Activated CD8-positive, alpha-beta T cell treated with anti-CD3 and anti-CD28 coated beads for 36 hours (primary cell): ENCODE measurements around the gene FIBIN. TPM values are rescaled to one million over a fixed set of nuclear protein-coding genes. Genes with fewer than 3 reads are reported as not detected.

ENCODE experiments used
- ATAC-seq: fragments of 200-7000 bp; cut with Tn5 transposase; one replicate; pipeline ENCODE4 v1.10.0; 2021; ENCODE audit warnings: mild to moderate bottlenecking, moderate library complexity
- CTCF ChIA-PET: fragments of 350-600 bp; sonication (Branson Sonifier 250); formaldehyde crosslinking; loops from one replicate; lab custom pipeline; 2021; ENCODE audit warnings: antibody characterized with exemption; lab: Charles Lee
- POLR2A ChIA-PET: fragments of 350-600 bp; sonication (Branson Sonifier 250); formaldehyde crosslinking; loops from one replicate; lab custom pipeline; 2021; ENCODE audit warnings: antibody characterized with exemption; lab: Charles Lee
- DNase-seq: peaks from one replicate; pipeline ENCODE4 v3.0.0-alpha.2; 2020
- H3K27ac Mint-ChIP-seq: one replicate; pipeline ENCODE4 v1.8.0; 2021; ENCODE audit warnings: mild to moderate bottlenecking, mixed read lengths
- H3K27me3 Mint-ChIP-seq: one replicate; pipeline ENCODE4 v1.8.0; 2021; ENCODE audit warnings: mixed read lengths
- H3K36me3 Mint-ChIP-seq: one replicate; pipeline ENCODE4 v1.8.0; 2021; ENCODE audit warnings: low read depth, mixed read lengths
- H3K4me1 Mint-ChIP-seq: one replicate; pipeline ENCODE4 v1.8.0; 2021; ENCODE audit warnings: low read depth, mixed read lengths
- H3K4me3 Mint-ChIP-seq: one replicate; pipeline ENCODE4 v1.8.0; 2021; ENCODE audit warnings: mild to moderate bottlenecking, moderate library complexity, mixed read lengths
- H3K9me3 Mint-ChIP-seq: one replicate; pipeline ENCODE4 v1.8.0; 2021; ENCODE audit warnings: mixed read lengths
- intact Hi-C: fragments of 100-400 bp; cut with micrococcal nuclease; formaldehyde crosslinking; loops from one replicate; pipeline ENCODE4 v1.10.0; 2022
- total RNA-seq, 2 experiments: library from RNA; stranded (reverse); gene quantifications; one replicate each; pipeline ENCODE4 v1.2.3, GENCODE V29; 2021
- TF ChIP-seq, protein P1 (sequence below): fragments of 200-600 bp; IDR thresholded peaks from one replicate; pipeline ENCODE4 v1.8.0; 2022; ENCODE audit warnings: antibody characterized with exemption, mild to moderate bottlenecking

FIBIN gene
- total RNA-seq, 2 experiments from 2014 or later, result not detected

DNA sequence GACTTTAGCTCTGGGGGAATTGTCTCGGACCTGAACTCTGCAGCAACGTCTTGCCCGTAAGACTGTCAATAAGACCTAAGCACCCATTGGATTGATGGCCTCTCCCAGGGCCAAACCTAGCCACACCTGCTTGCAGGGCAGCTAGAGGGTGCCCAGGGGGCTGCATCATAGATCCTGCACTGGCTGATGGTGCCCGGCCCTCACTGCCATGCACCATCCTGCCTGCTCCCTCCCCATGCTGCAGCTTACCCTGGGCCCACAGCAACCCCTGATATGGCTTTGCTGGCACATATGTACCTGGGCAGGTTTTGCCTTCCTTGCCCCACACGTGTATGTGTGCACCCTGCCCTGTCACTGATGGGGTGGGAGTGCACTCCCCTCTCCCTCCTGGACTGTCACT lies 37.8 kb downstream of the FIBIN start:
- CTCF ChIA-PET, result no interaction called here
- intact Hi-C loops, result no loop called here
- H3K4me3 Mint-ChIP-seq, result no peak overlapping the region

DNA sequence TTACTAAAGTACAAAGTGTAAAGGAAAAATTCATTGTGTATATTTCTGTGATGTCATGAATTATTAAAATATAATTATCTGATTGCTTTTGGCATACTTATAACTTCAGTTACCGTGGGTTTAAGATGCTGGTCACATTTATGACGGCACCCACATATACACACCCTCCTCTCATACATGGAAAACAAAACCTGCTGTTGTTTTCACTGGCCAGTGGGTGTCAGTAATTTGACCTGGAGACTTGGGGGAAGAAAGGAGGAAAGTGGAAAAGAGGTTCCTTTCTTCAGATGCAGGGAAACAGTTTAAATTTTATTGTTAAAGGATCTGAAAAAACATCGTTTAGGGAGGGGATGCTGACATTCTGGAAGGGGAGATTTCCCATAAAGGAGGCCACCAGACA lies 46.0 kb downstream of the FIBIN start:
- H3K36me3 Mint-ChIP-seq, result no peaks in the 10 kb centered on the region
- ChIA-PET POLR2A (no interaction called here), CTCF (no interaction called here)
- no peaks in the 10 kb centered on the region for H3K27me3 Mint-ChIP-seq
- TF ChIP-seq, protein P1, sequence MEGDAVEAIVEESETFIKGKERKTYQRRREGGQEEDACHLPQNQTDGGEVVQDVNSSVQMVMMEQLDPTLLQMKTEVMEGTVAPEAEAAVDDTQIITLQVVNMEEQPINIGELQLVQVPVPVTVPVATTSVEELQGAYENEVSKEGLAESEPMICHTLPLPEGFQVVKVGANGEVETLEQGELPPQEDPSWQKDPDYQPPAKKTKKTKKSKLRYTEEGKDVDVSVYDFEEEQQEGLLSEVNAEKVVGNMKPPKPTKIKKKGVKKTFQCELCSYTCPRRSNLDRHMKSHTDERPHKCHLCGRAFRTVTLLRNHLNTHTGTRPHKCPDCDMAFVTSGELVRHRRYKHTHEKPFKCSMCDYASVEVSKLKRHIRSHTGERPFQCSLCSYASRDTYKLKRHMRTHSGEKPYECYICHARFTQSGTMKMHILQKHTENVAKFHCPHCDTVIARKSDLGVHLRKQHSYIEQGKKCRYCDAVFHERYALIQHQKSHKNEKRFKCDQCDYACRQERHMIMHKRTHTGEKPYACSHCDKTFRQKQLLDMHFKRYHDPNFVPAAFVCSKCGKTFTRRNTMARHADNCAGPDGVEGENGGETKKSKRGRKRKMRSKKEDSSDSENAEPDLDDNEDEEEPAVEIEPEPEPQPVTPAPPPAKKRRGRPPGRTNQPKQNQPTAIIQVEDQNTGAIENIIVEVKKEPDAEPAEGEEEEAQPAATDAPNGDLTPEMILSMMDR, result no peak
- no peaks in the 10 kb centered on the region for H3K4me1 Mint-ChIP-seq
- no peak overlapping the region for H3K4me3 Mint-ChIP-seq
- ATAC-seq (no peak), DNase-seq (no peak)
- no peak overlapping the region for H3K27ac Mint-ChIP-seq
- peaks cover 15% of the 10 kb centered on the region for H3K9me3 Mint-ChIP-seq
- intact Hi-C loops, result no loop called here

More for the DNA sequence above, 37.8 kb downstream of the FIBIN start:
- Mint-ChIP-seq H3K27ac (no peak overlapping the region), H3K27me3 (no peaks in the 10 kb centered on the region), H3K36me3 (no peaks in the 10 kb centered on the region), H3K9me3 (peaks cover 18% of the 10 kb centered on the region), H3K4me1 (no peaks in the 10 kb centered on the region)
- DNase-seq, result no peak
- POLR2A ChIA-PET, result no interaction called here
- TF ChIP-seq, protein P1, result no peak
- no peak for ATAC-seq

DNA sequence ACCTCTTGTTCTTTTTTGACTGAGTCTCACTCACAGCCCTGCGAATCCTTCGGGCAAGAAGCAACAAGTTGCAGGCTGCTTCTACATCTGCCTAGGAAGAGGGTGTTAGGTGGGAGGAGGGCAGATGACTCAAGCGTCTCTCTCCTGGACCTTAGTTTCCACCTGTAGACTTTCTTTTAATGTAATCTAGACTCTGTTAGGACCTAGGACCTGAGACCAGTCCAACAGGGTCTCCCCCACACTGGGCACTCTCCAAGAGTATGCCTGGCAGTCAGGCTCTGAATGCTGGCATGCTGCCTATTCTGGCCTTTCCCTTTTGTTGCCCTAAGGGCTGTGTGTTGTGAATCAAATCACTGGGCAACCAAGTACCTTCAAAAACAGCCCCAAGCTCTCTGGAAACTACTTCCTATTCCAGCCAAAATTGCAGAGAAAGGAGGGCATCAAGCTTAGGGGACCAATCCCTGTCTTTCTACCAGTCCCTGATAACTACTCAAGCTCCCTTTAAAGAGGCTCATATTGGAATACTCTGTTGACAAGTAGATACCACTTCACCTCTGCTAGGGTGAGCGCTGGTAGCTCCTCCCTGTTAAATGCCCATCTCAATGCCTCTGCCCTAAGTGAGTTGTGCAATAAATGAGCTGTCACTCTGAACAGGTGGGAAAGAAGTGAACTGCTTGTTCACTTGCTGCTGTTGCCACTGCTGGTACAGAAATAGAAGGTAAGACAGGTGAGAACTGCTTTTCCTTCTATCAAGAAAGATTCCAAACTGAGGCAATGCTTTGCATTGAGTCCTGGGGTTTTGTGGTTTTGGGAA lies 46.6 kb downstream of the FIBIN start, which contains the start of gene BBOX1:
TSS of gene BBOX1 (plus strand) at position 514 of the 814 bp plus-strand sequence. CDS start 14,616 bp downstream, outside the sequence.
- intact Hi-C loops, result no loop called here
- Mint-ChIP-seq H3K36me3 (no peaks in the 10 kb centered on the region), H3K4me3 (no peak within 1 kb of the TSS), H3K27ac (no peak within 1 kb of the TSS), H3K27me3 (no peaks in the 10 kb centered on the region), H3K4me1 (no peaks in the 10 kb centered on the region), H3K9me3 (peaks cover 12% of the 10 kb centered on the region)
- ChIA-PET POLR2A (no interaction called here), CTCF (no interaction called here)
- TF ChIP-seq, protein P1, result no peak
- no peak for ATAC-seq
- DNase-seq, result no peak

DNA sequence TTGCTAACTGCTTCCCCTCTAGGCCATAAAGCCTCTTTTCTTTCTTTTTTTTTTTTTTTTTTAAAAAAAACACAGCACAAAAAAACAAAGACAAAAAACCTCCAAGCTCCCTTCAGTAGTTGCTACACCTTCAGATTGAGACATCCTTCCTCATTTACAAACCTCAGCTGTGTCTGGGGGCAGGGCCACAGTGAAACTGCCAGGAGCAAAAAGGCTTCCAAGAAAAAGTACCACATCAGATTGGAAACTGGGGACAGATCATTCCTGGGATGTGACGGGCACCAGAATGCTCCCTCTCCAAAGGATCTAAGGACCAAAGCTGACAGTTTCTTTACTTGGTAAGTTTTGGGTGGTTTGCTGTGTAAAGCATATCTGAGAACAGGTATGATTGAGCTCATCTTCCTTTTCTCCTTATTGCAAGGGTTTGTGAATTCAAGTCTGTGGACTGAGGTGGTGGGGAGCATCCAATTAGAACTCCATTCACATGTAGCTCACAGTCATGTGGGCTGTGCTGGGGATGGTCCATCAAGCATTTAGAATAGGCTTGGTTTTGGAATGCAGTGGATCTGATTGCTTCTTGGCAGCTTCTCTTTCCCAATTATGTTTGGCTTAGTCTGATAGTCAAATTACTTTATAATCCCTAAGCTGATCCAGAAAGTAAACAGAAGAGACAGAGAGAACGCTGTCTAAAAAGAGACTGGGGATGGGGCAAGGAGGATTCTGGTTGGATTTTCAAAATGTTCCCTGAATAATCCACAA lies 47.4 kb downstream of the FIBIN start:
- CTCF ChIA-PET, result no interaction called here
- TF ChIP-seq, protein P1, result no peak
- no peak for ATAC-seq
- no peaks in the 10 kb centered on the region for H3K4me1 Mint-ChIP-seq
- intact Hi-C loops, result no loop called here
- POLR2A ChIA-PET, result no interaction called here
- no peaks in the 10 kb centered on the region for H3K27me3 Mint-ChIP-seq
- DNase-seq, result no peak
- H3K4me3 Mint-ChIP-seq, result no peak overlapping the region
- peaks cover 11% of the 10 kb centered on the region for H3K9me3 Mint-ChIP-seq
- H3K36me3 Mint-ChIP-seq, result no peaks in the 10 kb centered on the region
- H3K27ac Mint-ChIP-seq, result no peak overlapping the region

Other genes with a start within 250 kb of the FIBIN start
- gene BBOX1, start 46.7 kb downstream of the FIBIN start, total RNA-seq, result not detected